GM12878 (cell line): ENCODE measurements around the gene ZNF57. TPM values are rescaled to one million over a fixed set of nuclear protein-coding genes. Genes with fewer than 3 reads are reported as not detected.
A peak's percentile ranks its signal among the peaks of the same experiment; 100 is the strongest.

Experiments used
- CREB1 ChIP-seq: IDR thresholded peaks from 2 replicates; pipeline ENCODE4 v1.6.1; 2012; ENCODE audit warnings: low read depth, mild to moderate bottlenecking, inconsistent platforms
- CUX1 ChIP-seq: IDR thresholded peaks from 2 replicates; pipeline ENCODE4 v1.6.1; 2012; ENCODE audit warnings: improper control_type of control experiment, low read depth, low read length; ENCODE audit not compliant: insufficient replicate concordance
- JUNB ChIP-seq: IDR thresholded peaks from 2 replicates; pipeline ENCODE4 v1.6.1; 2016; ENCODE audit warnings: antibody characterized with exemption, mild to moderate bottlenecking
- JUND ChIP-seq: IDR thresholded peaks from 2 replicates; pipeline ENCODE4 v1.6.1; 2012; ENCODE audit warnings: low read depth, mild to moderate bottlenecking, low read length, improper control_type of control experiment, moderate library complexity
- MTA3 ChIP-seq: IDR thresholded peaks from 2 replicates; pipeline ENCODE4 v1.6.1; 2012; ENCODE audit warnings: low read length, inconsistent platforms, borderline replicate concordance
- NR2C2 ChIP-seq: IDR thresholded peaks from 2 replicates; pipeline ENCODE4 v1.6.1; 2011; ENCODE audit warnings: borderline replicate concordance, low read depth; ENCODE audit not compliant: control insufficient read depth, insufficient read length
- SIX5 ChIP-seq: IDR thresholded peaks from 2 replicates; pipeline ENCODE4 v1.6.1; 2011; ENCODE audit warnings: mild to moderate bottlenecking, low read depth, low read length, moderate library complexity; ENCODE audit not compliant: severe bottlenecking
- SKIL ChIP-seq: fragments of 450-650 bp; IDR thresholded peaks from 2 replicates; pipeline ENCODE4 v1.6.1; 2017; ENCODE audit warnings: mild to moderate bottlenecking, low read depth, inconsistent platforms; ENCODE audit not compliant: poor library complexity, severe bottlenecking
- STAT3 ChIP-seq: IDR thresholded peaks from 2 replicates; pipeline ENCODE4 v1.6.1; 2011; ENCODE audit warnings: low read depth, low read length, improper control_type of control experiment
- SUZ12 ChIP-seq: fragments of 200-600 bp; sonication (generic); IDR thresholded peaks from one replicate; pipeline ENCODE4 v1.6.1; 2018; ENCODE audit warnings: antibody characterized with exemption, mild to moderate bottlenecking; ENCODE audit not compliant: unreplicated experiment
- USF2 ChIP-seq: IDR thresholded peaks from 2 replicates; pipeline ENCODE4 v1.6.1; 2011; ENCODE audit warnings: low read depth, low read length, improper control_type of control experiment, borderline replicate concordance
- ZBED1 ChIP-seq: IDR thresholded peaks from 2 replicates; pipeline ENCODE4 v1.6.1; 2016; ENCODE audit warnings: borderline replicate concordance
- ZBTB33 ChIP-seq: fragments of 450-650 bp; IDR thresholded peaks from 2 replicates; pipeline ENCODE4 v1.6.1; 2017; ENCODE audit warnings: mild to moderate bottlenecking
- polyA plus RNA-seq, 11 experiments: library from polyadenylated mRNA; depleted of rRNA in 4 of 11; unstranded in 6 of 11; stranded (reverse) in 5 of 11; fragments of >200 nt; fragmentation: Nextera tagmentation in 4 of 11; fragmentation: Illumina TruSeq in 1 of 11; extraction: Ambion mirVana in 4 of 11; extraction: Trizol in 1 of 11; gene quantifications; 1 replicate in 1 of 11; 2 replicates in 10 of 11; pipeline versions ENCODE4 v1.2.1 to v1.2.3, GENCODE V29; 2011 to 2016; ENCODE audit warnings: inconsistent platforms in 2 of 11, missing spikeins in 2 of 11, low read depth in 1 of 11
- total RNA-seq, 4 experiments: library from RNA; depleted of rRNA in 3 of 4; stranded (reverse); fragments of >200 nt in 3 of 4; fragmentation: Illumina TruSeq in 1 of 4; extraction: Trizol in 1 of 4; gene quantifications; 2 replicates each; pipeline versions ENCODE4 v1.2.1 to v1.2.3, GENCODE V29; 2013 to 2021
- TF ChIP-seq, protein P1 (sequence below): fragments of 450-650 bp; IDR thresholded peaks from 2 replicates; pipeline ENCODE4 v1.6.1; 2016; ENCODE audit warnings: mild to moderate bottlenecking
- TF ChIP-seq, protein P2 (sequence below): IDR thresholded peaks from 2 replicates; pipeline ENCODE4 v1.6.1; 2012; ENCODE audit warnings: low read depth, low read length, improper control_type of control experiment

The ZNF57 gene
- total and polyA plus RNA-seq, 10 of the 15 experiments (the other 5 are each of a cell fraction or from before 2014, with no cell fraction given) = 2.7 to 8.9 (median 5.8) TPM

DNA sequence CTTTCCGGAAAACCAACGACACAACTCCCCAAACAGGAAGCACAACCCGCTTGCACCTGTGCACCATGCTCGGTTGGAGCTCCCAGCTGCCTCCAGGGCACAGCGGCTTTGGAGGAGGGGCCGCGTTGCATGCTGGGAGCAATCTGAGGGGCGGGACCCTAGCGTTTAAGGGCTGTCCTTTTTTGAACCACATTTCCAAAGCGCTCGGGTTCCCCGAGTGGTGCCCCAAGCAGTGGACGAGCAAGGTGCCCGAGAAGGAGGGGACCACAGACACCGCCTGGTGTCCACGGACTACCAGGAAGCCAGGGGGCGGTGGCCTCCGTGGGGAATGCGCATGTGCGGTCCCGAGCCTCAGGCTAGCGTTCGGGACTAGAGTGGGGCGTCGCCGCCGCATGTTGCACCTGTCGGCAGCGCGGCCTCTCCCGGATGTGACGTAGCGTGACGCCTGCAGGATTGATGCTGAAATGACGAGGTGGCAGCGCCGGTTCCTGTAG, 11.9 kb upstream of the ZNF57 start (continued):
- TF ChIP-seq MTA3 (no peak), JUND (no peak), STAT3 (no peak), NR2C2 (no peak), CREB1 (peak; percentile 94), ZBED1 (no peak), CUX1 (no peak), JUNB (no peak), USF2 (no peak), ZBTB33 (no peak), SIX5 (no peak), SKIL (no peak), SUZ12 (no peak)
- TF ChIP-seq, protein P1, sequence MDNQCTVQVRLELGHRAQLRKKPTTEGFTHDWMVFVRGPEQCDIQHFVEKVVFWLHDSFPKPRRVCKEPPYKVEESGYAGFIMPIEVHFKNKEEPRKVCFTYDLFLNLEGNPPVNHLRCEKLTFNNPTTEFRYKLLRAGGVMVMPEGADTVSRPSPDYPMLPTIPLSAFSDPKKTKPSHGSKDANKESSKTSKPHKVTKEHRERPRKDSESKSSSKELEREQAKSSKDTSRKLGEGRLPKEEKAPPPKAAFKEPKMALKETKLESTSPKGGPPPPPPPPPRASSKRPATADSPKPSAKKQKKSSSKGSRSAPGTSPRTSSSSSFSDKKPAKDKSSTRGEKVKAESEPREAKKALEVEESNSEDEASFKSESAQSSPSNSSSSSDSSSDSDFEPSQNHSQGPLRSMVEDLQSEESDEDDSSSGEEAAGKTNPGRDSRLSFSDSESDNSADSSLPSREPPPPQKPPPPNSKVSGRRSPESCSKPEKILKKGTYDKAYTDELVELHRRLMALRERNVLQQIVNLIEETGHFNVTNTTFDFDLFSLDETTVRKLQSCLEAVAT = no peak
- TF ChIP-seq, protein P2, sequence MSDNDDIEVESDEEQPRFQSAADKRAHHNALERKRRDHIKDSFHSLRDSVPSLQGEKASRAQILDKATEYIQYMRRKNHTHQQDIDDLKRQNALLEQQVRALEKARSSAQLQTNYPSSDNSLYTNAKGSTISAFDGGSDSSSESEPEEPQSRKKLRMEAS = 0 out of 2 replicates have a peak, but pooled peaks have one; percentile 35
